GM12878 (cell line): ENCODE data around the gene C10orf105. TPM values are rescaled to one million over a fixed set of nuclear protein-coding genes. Genes with fewer than 3 reads are reported as not detected.

Source experiments
- ATAC-seq: fragments of 200-7000 bp; cut with Tn5 transposase; 3 replicates; pipeline ENCODE4 v1.9.1; 2020; ENCODE audit warnings: mild to moderate bottlenecking, moderate library complexity
- BruUV-seq: library from RNA; stranded (reverse); fragments of 400-500 nt; replicated peaks from 2 replicates; lab custom pipeline; 2021; lab: Mats Ljungman, UMichigan
- CTCF ChIA-PET: fragments of 300-600 bp; sonication (Branson Sonifier 250); formaldehyde crosslinking; extraction: SDS; loops from one replicate; lab custom pipeline; 2021; ENCODE audit warnings: inconsistent platforms; lab: Yijun Ruan, JAX
- POLR2A ChIA-PET: fragments of 350-600 bp; formaldehyde crosslinking; extraction: SDS; loops from one replicate; lab custom pipeline; 2021; ENCODE audit warnings: inconsistent platforms; lab: Charles Lee
- RAD21 ChIA-PET: fragments of 300-600 bp; sonication (Branson Sonifier 250); formaldehyde crosslinking; loops from one replicate; lab custom pipeline; 2023; ENCODE audit warnings: antibody characterized with exemption; ENCODE audit not compliant: unreplicated experiment; lab: Charles Lee
- SMC1A ChIA-PET: fragments of 300-600 bp; sonication (Branson Sonifier 250); formaldehyde crosslinking; loops from one replicate; lab custom pipeline; 2023; ENCODE audit not compliant: unreplicated experiment, uncharacterized antibody; lab: Charles Lee
- DNase-seq: peaks from one replicate; pipeline ENCODE4 v3.0.0-alpha.2; 2011; ENCODE audit warnings: low read depth, low spot score
- FAIRE-seq: peaks from 3 replicates; lab custom pipeline; 2011; peaks lifted over from hg19 to GRCh38; lab: Jason Lieb, UNC
- H2AFZ ChIP-seq: 2 replicates; pipeline ENCODE4 v1.6.0; 2011; ENCODE audit warnings: low read depth, low read length, control low read depth; ENCODE audit not compliant: control insufficient read depth
- H3K27ac ChIP-seq: 2 replicates; pipeline ENCODE4 v1.5.1; 2011; ENCODE audit warnings: control low read depth; ENCODE audit not compliant: control insufficient read depth, insufficient read depth
- H3K27me3 ChIP-seq, 2 experiments: replicated peaks in 1 of 2; 2 replicates each; pipeline versions ENCODE4 v1.6.0 to v1.6.1; 2011; ENCODE audit warnings: low read length in 1 of 2; ENCODE audit not compliant: control insufficient read depth in 2 of 2, insufficient read depth in 2 of 2
- H3K36me3 ChIP-seq, 2 experiments: 2 replicates each; pipeline ENCODE4 v1.5.1; 2011; ENCODE audit warnings: low read length in 1 of 2; ENCODE audit not compliant: control insufficient read depth in 2 of 2, insufficient read depth in 2 of 2
- H3K4me1 ChIP-seq: 2 replicates; pipeline ENCODE4 v1.6.1; 2011; ENCODE audit warnings: mild to moderate bottlenecking, low read length, moderate library complexity, mixed read lengths; ENCODE audit not compliant: control insufficient read depth, insufficient read depth
- H3K4me2 ChIP-seq: 2 replicates; pipeline ENCODE4 v1.6.0; 2011; ENCODE audit warnings: control low read depth; ENCODE audit not compliant: control insufficient read depth, insufficient read depth
- H3K4me3 ChIP-seq: fragments of 200-600 bp; sonication (generic); 2 replicates; pipeline ENCODE4 v1.5.1; 2016
- H3K79me2 ChIP-seq: 2 replicates; pipeline ENCODE4 v1.6.0; 2011; ENCODE audit warnings: low read length; ENCODE audit not compliant: control insufficient read depth, insufficient read depth
- H3K9ac ChIP-seq: 2 replicates; pipeline ENCODE4 v1.8.0; 2011; ENCODE audit warnings: low read length, control low read depth, mixed read lengths; ENCODE audit not compliant: control insufficient read depth, insufficient read depth
- H3K9me3 ChIP-seq: replicated peaks from 3 replicates; pipeline ENCODE4 v1.5.1; 2011; ENCODE audit warnings: mild to moderate bottlenecking, low read length; ENCODE audit not compliant: control insufficient read depth, insufficient read depth
- H4K20me1 ChIP-seq: 2 replicates; pipeline ENCODE4 v1.6.0; 2011; ENCODE audit not compliant: control insufficient read depth, insufficient read depth
- CHD4 ChIP-seq: fragments of 200-600 bp; sonication (generic); IDR thresholded peaks from 2 replicates; pipeline ENCODE4 v1.6.1; 2016; ENCODE audit warnings: mild to moderate bottlenecking
- IRF5 ChIP-seq: fragments of 450-650 bp; IDR thresholded peaks from 2 replicates; pipeline ENCODE4 v1.6.1; 2017; ENCODE audit warnings: borderline replicate concordance
- MEF2B ChIP-seq: fragments of 450-650 bp; IDR thresholded peaks from 2 replicates; pipeline ENCODE4 v1.6.1; 2018; ENCODE audit warnings: mild to moderate bottlenecking, moderate library complexity; ENCODE audit not compliant: partially characterized antibody, poor library complexity, severe bottlenecking
- MXI1 ChIP-seq: fragments of 150-350 bp; IDR thresholded peaks from 2 replicates; pipeline ENCODE4 v1.6.1; 2011; ENCODE audit warnings: low read depth, mild to moderate bottlenecking, inconsistent platforms, low read length, improper control_type of control experiment
- PAX8 ChIP-seq: fragments of 450-650 bp; IDR thresholded peaks from 2 replicates; pipeline ENCODE4 v1.6.1; 2017; ENCODE audit warnings: mild to moderate bottlenecking, moderate library complexity
- USF2 ChIP-seq: IDR thresholded peaks from 2 replicates; pipeline ENCODE4 v1.6.1; 2011; ENCODE audit warnings: low read depth, low read length, improper control_type of control experiment, borderline replicate concordance
- WGBS: methylation state at CpG from one replicate; pipeline ENCODE4 v1.1.6; 2016; ENCODE audit warnings: low lambda C conversion rate; ENCODE audit not compliant: insufficient replicate concordance, insufficient coverage; ENCODE audit errors: missing lambda C conversion rate; 5-methylcytosine and 5-hydroxymethylcytosine counted together
- in situ Hi-C: fragments of 300-500 bp; cut with MboI; formaldehyde crosslinking; loops from 9 replicates; pipeline ENCODE4 v1.14.3; 2018; ENCODE audit warnings: mixed read lengths
- intact Hi-C: fragments of 100-400 bp; cut with micrococcal nuclease; formaldehyde crosslinking; loops from one replicate; pipeline ENCODE4 v1.14.2; 2022; ENCODE audit not compliant: unreplicated experiment
- polyA plus RNA-seq, 11 experiments: library from polyadenylated mRNA; depleted of rRNA in 4 of 11; unstranded in 6 of 11; stranded (reverse) in 5 of 11; fragments of >200 nt; fragmentation: Nextera tagmentation in 4 of 11; fragmentation: Illumina TruSeq in 1 of 11; extraction: Ambion mirVana in 4 of 11; extraction: Trizol in 1 of 11; gene quantifications; 1 replicate in 1 of 11; 2 replicates in 10 of 11; pipeline versions ENCODE4 v1.2.1 to v1.2.3, GENCODE V29; 2011 to 2016; ENCODE audit warnings: inconsistent platforms in 2 of 11, missing spikeins in 2 of 11, low read depth in 1 of 11
- total RNA-seq, 4 experiments: library from RNA; depleted of rRNA in 3 of 4; stranded (reverse); fragments of >200 nt in 3 of 4; fragmentation: Illumina TruSeq in 1 of 4; extraction: Trizol in 1 of 4; gene quantifications; 2 replicates each; pipeline versions ENCODE4 v1.2.1 to v1.2.3, GENCODE V29; 2013 to 2021

The C10orf105 gene
- total and polyA plus RNA-seq, 10 of the 15 experiments (the other 5 are each of a cell fraction or from before 2014, with no cell fraction given): 0.04 to 0.06 (median 0.05) TPM; not detected in 7

- Histone ChIP-seq H2AFZ (no peak overlapping the region), H3K9me3 (peaks cover 2% of the 10 kb centered on the region; the same call in 1 of the 3 replicates), H3K4me1 (0 out of 2 replicates have a peak, but pooled peaks cover 7% of the 10 kb centered on the region)
- ChIA-PET SMC1A (interaction anchor here (1.1 to 1.4 kb wide), 2 partner anchors 9 to 20 kb away, joined by 3 read pairs; no protein-coding TSS in a partner anchor), RAD21 (interaction anchor here (1.0 to 1.1 kb wide), 2 partner anchors 9 to 10 kb away, joined by 3 read pairs; no protein-coding TSS in a partner anchor)
- intact Hi-C loops: no loop called here
- WGBS: 53% methylated on average over 7 of the region's 7 CpGs
- TF ChIP-seq PAX8: no peak
- no peak for TF ChIP-seq IRF5
- no peak for TF ChIP-seq CHD4
- TF ChIP-seq MXI1: no peak
- TF ChIP-seq MEF2B: no peak
- TF ChIP-seq USF2: no peak
- TF ChIP-seq, all 136 proteins: peak for 0
- no TSS peak for BruUV-seq
- no peaks in the 10 kb centered on the region for H3K27me3 ChIP-seq
- H3K4me3 ChIP-seq: no peak overlapping the region
- peak; percentile 75 for ATAC-seq
- H3K4me2 ChIP-seq: 0 out of 2 replicates have a peak overlapping the region, but pooled peaks have one; percentile 25
- H3K79me2 ChIP-seq: no peaks in the 10 kb centered on the region
- ChIA-PET CTCF (interaction anchor here (1.0 to 3.6 kb wide), 2 partner anchors 12 to 17 kb away, joined by 3 to 33 read pairs; no protein-coding TSS in a partner anchor), POLR2A (no interaction called here)
- H4K20me1 ChIP-seq: no peaks in the 10 kb centered on the region
- no peaks in the 10 kb centered on the region for H3K36me3 ChIP-seq
- in situ Hi-C loops: no loop called here
- H3K27ac ChIP-seq: no peak overlapping the region
- DNase-seq: no peak
- FAIRE-seq: no peak
- no peak overlapping the region for H3K9ac ChIP-seq
Measured at GRCh38 chr10:71684356-71685173, 35.0 kb downstream of the C10orf105 start.
